PFSK-1 (cell line): ENCODE measurements around the gene HDAC3.

Source experiments
- POLR2AphosphoS5 ChIP-seq: IDR thresholded peaks from 2 replicates; pipeline ENCODE4 v1.6.1; 2012; ENCODE audit warnings: low read depth, mild to moderate bottlenecking, control low read depth, low read length, moderate library complexity
- SIN3A ChIP-seq: IDR thresholded peaks from 2 replicates; pipeline ENCODE4 v1.6.1; 2012; ENCODE audit warnings: mild to moderate bottlenecking, low read length, moderate library complexity, borderline replicate concordance; ENCODE audit not compliant: insufficient read depth
- TAF1 ChIP-seq: IDR thresholded peaks from 2 replicates; pipeline ENCODE4 v1.6.1; 2012; ENCODE audit warnings: low read length, control low read depth, borderline replicate concordance; ENCODE audit not compliant: insufficient read depth
- TF ChIP-seq, protein P1 (sequence below), 2 experiments: IDR thresholded peaks; 2 replicates each; pipeline versions ENCODE4 v1.6.1 to v1.8.0; 2011 to 2012; ENCODE audit warnings: low read depth in 2 of 2, low read length in 2 of 2, control low read depth in 1 of 2, inconsistent platforms in 1 of 2, mild to moderate bottlenecking in 1 of 2, moderate library complexity in 1 of 2; ENCODE audit not compliant: insufficient read depth in 1 of 2

DNA sequence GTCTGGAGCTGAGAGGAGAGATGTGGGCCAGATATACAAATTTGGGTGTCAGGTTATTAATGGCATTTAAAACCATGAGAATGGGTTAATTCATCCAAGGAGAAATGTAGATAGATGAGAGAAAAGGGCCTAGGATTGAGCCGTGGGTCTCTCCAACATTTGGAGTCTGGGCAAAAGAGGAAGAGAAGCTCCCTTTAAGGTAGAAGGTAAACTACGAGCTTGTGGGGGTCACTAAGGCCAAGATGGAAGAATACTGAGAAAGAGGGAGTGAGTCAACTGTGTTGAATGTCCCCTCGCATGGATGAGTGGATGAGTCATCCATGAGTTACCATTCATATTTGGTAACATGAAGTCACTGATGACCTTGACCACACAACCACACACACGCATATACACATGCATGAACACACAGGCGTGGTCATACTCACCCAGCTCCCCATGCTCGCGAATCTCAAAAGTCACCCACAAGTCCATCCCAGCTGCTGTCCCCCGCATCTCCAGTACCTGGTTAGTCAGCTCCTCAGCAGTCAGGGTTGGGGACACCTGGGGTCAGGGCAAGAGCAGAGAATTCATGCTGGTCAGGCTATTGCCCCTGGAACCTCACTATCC is 21.4 kb upstream of the HDAC3 start:
- no peak for TF ChIP-seq POLR2AphosphoS5
- TF ChIP-seq SIN3A = no peak
- TF ChIP-seq, protein P1, sequence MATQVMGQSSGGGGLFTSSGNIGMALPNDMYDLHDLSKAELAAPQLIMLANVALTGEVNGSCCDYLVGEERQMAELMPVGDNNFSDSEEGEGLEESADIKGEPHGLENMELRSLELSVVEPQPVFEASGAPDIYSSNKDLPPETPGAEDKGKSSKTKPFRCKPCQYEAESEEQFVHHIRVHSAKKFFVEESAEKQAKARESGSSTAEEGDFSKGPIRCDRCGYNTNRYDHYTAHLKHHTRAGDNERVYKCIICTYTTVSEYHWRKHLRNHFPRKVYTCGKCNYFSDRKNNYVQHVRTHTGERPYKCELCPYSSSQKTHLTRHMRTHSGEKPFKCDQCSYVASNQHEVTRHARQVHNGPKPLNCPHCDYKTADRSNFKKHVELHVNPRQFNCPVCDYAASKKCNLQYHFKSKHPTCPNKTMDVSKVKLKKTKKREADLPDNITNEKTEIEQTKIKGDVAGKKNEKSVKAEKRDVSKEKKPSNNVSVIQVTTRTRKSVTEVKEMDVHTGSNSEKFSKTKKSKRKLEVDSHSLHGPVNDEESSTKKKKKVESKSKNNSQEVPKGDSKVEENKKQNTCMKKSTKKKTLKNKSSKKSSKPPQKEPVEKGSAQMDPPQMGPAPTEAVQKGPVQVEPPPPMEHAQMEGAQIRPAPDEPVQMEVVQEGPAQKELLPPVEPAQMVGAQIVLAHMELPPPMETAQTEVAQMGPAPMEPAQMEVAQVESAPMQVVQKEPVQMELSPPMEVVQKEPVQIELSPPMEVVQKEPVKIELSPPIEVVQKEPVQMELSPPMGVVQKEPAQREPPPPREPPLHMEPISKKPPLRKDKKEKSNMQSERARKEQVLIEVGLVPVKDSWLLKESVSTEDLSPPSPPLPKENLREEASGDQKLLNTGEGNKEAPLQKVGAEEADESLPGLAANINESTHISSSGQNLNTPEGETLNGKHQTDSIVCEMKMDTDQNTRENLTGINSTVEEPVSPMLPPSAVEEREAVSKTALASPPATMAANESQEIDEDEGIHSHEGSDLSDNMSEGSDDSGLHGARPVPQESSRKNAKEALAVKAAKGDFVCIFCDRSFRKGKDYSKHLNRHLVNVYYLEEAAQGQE (IDR thresholded peaks at IDR 0.05; ENCODE audit: insufficient read depth in 1 of 2, low read depth in 2 of 2, low read length in 2 of 2) = no peak
- TF ChIP-seq TAF1 = no peak
